ENCODE measurements around the gene ROCK1.

DNA sequence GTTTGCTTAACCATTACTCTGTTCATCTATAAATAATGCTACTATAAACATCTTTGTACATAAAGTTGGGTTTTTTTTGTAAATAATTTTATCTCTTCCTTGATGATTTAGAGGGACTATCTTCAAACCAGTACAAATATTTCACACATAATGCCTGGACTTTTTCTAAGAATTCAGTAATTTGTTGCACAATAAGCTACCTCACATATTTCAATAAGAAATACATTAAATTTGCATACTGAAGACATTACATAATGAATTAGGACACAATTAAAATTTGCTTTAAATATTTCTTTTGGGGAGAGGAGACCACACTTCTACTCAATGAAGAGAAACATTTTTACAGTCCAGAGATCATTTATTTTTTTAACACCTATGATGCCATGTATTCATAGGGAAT lies 7.2 kb upstream of the ROCK1 start:
- TF ChIP-seq POLR2AphosphoS5 (IDR thresholded peaks at IDR 0.05; ENCODE audit: insufficient read depth, low read depth, low read length) (no peak), FOS (IDR thresholded peaks at IDR 0.05; ENCODE audit: borderline replicate concordance, insufficient read depth, low read length) (no peak), EZH2 (IDR thresholded peaks at IDR 0.05; ENCODE audit: borderline replicate concordance, low read depth, low read length, severe bottlenecking) (no peak)
- TF ChIP-seq, protein P1, sequence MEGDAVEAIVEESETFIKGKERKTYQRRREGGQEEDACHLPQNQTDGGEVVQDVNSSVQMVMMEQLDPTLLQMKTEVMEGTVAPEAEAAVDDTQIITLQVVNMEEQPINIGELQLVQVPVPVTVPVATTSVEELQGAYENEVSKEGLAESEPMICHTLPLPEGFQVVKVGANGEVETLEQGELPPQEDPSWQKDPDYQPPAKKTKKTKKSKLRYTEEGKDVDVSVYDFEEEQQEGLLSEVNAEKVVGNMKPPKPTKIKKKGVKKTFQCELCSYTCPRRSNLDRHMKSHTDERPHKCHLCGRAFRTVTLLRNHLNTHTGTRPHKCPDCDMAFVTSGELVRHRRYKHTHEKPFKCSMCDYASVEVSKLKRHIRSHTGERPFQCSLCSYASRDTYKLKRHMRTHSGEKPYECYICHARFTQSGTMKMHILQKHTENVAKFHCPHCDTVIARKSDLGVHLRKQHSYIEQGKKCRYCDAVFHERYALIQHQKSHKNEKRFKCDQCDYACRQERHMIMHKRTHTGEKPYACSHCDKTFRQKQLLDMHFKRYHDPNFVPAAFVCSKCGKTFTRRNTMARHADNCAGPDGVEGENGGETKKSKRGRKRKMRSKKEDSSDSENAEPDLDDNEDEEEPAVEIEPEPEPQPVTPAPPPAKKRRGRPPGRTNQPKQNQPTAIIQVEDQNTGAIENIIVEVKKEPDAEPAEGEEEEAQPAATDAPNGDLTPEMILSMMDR (IDR thresholded peaks at IDR 0.05; ENCODE audit: extremely low read depth in 1 of 2, insufficient read depth in 1 of 2, low read depth in 1 of 2, low read length in 2 of 2), result no peak
